A673 (cell line): Measurements from ENCODE around the gene ZNF154. TPM values are rescaled to one million over a fixed set of nuclear protein-coding genes. Genes with fewer than 3 reads are reported as not detected.

Source experiments
- BruUV-seq: library from RNA; stranded (reverse); fragments of 400-500 nt; replicated peaks from 2 replicates; lab custom pipeline; 2021; lab: Mats Ljungman, UMichigan
- CTCF ChIA-PET: fragments of 300-600 bp; sonication (Branson Sonifier 250); formaldehyde crosslinking; loops from one replicate; lab custom pipeline; 2022; ENCODE audit warnings: antibody characterized with exemption; lab: Charles Lee
- POLR2A ChIA-PET: fragments of 300-600 bp; sonication (Branson Sonifier 250); formaldehyde crosslinking; loops from one replicate; lab custom pipeline; 2022; ENCODE audit warnings: antibody characterized with exemption; ENCODE audit not compliant: low non-redundant PET; lab: Charles Lee
- DNase-seq: peaks from one replicate; pipeline ENCODE4 v3.0.0-alpha.2; 2015; ENCODE audit warnings: low spot score
- H3K27ac ChIP-seq: fragments of 200-600 bp; sonication (generic); 2 replicates; pipeline ENCODE4 v1.5.1; 2016; ENCODE audit warnings: mixed run types, low read depth, mild to moderate bottlenecking, mixed read lengths, antibody characterized with exemption, low read length; ENCODE audit not compliant: poor library complexity, severe bottlenecking
- H3K27me3 ChIP-seq: fragments of 200-600 bp; sonication (generic); replicated peaks from 2 replicates; pipeline ENCODE4 v1.6.1; 2017; ENCODE audit warnings: mixed run types, low read depth, mild to moderate bottlenecking, mixed read lengths, antibody characterized with exemption, low read length; ENCODE audit not compliant: insufficient read depth, poor library complexity
- H3K36me3 ChIP-seq: fragments of 200-600 bp; sonication (generic); 2 replicates; pipeline ENCODE4 v1.6.1; 2016; ENCODE audit warnings: mixed run types, mild to moderate bottlenecking, mixed read lengths, antibody characterized with exemption, low read length; ENCODE audit not compliant: insufficient read depth, poor library complexity, severe bottlenecking
- H3K4me1 ChIP-seq: fragments of 200-600 bp; sonication (generic); 2 replicates; pipeline ENCODE4 v1.6.1; 2017; ENCODE audit warnings: mixed run types, mild to moderate bottlenecking, mixed read lengths, antibody characterized with exemption, low read length; ENCODE audit not compliant: insufficient read depth, poor library complexity, severe bottlenecking
- H3K4me3 ChIP-seq: fragments of 200-600 bp; sonication (generic); 2 replicates; pipeline ENCODE4 v1.5.1; 2016; ENCODE audit warnings: low read depth, mixed run types, mild to moderate bottlenecking, mixed read lengths, low read length; ENCODE audit not compliant: poor library complexity, severe bottlenecking
- H3K9me3 ChIP-seq: fragments of 200-600 bp; sonication (generic); 2 replicates; pipeline ENCODE4 v1.6.1; 2016; ENCODE audit warnings: mixed run types, low read depth, mild to moderate bottlenecking, mixed read lengths, antibody characterized with exemption, low read length; ENCODE audit not compliant: poor library complexity, severe bottlenecking
- CTCF ChIP-seq: fragments of 300-800, 200-600 bp; sonication (generic); conservative IDR thresholded peaks from 2 replicates; pipeline ENCODE4 v1.5.1; 2017; ENCODE audit warnings: low read depth, mild to moderate bottlenecking, antibody characterized with exemption, low read length, moderate library complexity, mixed read lengths
- EZH2 ChIP-seq: fragments of 200-600 bp; sonication (generic); IDR thresholded peaks from 2 replicates; pipeline ENCODE4 v1.6.1; 2017; ENCODE audit warnings: borderline replicate concordance, low read depth, mild to moderate bottlenecking, mixed read lengths, antibody characterized with exemption, low read length; ENCODE audit not compliant: poor library complexity, severe bottlenecking
- intact Hi-C: fragments of 100-400 bp; cut with micrococcal nuclease; formaldehyde crosslinking; loops from one replicate; pipeline ENCODE4 v1.10.0; 2022; ENCODE audit not compliant: unreplicated experiment
- total RNA-seq: library from RNA; stranded (reverse); gene quantifications from 2 replicates; pipeline ENCODE4 v1.2.3, GENCODE V29; 2021

ZNF154 gene
- total RNA-seq, 1 experiment from 2014 or later = 4.4 TPM

- Histone ChIP-seq H3K27me3 (no peaks in the 10 kb centered on the region), H3K36me3 (peaks cover 30% of the 10 kb centered on the region), H3K9me3 (peaks cover 55% of the 10 kb centered on the region), H3K4me1 (no peaks in the 10 kb centered on the region), H3K27ac (no peak overlapping the region), H3K4me3 (no peak overlapping the region)
- DNase-seq = no peak
- intact Hi-C loops = no loop called here
- no peak for TF ChIP-seq CTCF
- no TSS peak for BruUV-seq
- ChIA-PET CTCF (no interaction called here), POLR2A (no interaction called here)
Observed at GRCh38 chr19:57720878-57721277, 11.9 kb upstream of the ZNF154 start.

- no peak overlapping the region for H3K27ac ChIP-seq
- no peak for DNase-seq
- H3K4me1 ChIP-seq = no peaks in the 10 kb centered on the region
- ChIA-PET POLR2A (no interaction called here), CTCF (no interaction called here)
- peaks cover 30% of the 10 kb centered on the region for H3K36me3 ChIP-seq
- TF ChIP-seq EZH2 = no peak
- TF ChIP-seq CTCF = no peak
- no TSS peak for BruUV-seq
- H3K27me3 ChIP-seq = no peaks in the 10 kb centered on the region
- no peak overlapping the region for H3K4me3 ChIP-seq
- intact Hi-C loops = no loop called here
- peaks cover 55% of the 10 kb centered on the region for H3K9me3 ChIP-seq
Observed at GRCh38 chr19:57719901-57720519, 11.0 kb upstream of the ZNF154 start.

GRCh38 chr19:57719424-57719823, 10.4 kb upstream of the ZNF154 start:
- ChIA-PET CTCF (no interaction called here), POLR2A (no interaction called here)
- intact Hi-C loops = no loop called here
- no TSS peak for BruUV-seq
- H3K4me3 ChIP-seq = no peak overlapping the region
- H3K9me3 ChIP-seq = peaks cover 51% of the 10 kb centered on the region
- no peak overlapping the region for H3K27ac ChIP-seq
- no peaks in the 10 kb centered on the region for H3K27me3 ChIP-seq
- H3K4me1 ChIP-seq = no peaks in the 10 kb centered on the region
- TF ChIP-seq CTCF = no peak
- no peak for TF ChIP-seq EZH2
- no peak for DNase-seq
- peaks cover 30% of the 10 kb centered on the region for H3K36me3 ChIP-seq
